Measurements from ENCODE around the gene DRC1.

DNA sequence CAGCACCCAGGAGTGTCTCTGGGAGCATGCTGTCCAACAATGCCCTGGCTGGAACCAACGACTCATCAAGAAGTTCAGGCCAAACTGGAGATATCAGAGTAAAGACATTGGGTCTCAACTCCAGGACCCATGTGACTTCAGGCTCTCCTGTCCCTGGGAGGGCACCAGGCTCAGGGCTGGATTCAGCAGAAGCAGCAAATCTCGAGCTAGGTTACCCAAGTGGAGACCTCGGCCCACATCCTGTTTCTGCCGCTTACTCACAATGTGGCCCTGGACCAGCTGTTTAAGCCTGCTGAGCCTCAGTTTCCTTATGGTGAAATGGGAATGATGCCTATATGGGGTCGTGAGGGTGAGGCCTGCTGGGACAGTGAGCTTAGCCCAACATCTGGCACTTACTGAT, 85.5 kb downstream of the DRC1 start:
- TF ChIP-seq EZH2 (IDR thresholded peaks at IDR 0.05; ENCODE audit: low read length, missing control alignments) = no peak
- TF ChIP-seq, protein P1, sequence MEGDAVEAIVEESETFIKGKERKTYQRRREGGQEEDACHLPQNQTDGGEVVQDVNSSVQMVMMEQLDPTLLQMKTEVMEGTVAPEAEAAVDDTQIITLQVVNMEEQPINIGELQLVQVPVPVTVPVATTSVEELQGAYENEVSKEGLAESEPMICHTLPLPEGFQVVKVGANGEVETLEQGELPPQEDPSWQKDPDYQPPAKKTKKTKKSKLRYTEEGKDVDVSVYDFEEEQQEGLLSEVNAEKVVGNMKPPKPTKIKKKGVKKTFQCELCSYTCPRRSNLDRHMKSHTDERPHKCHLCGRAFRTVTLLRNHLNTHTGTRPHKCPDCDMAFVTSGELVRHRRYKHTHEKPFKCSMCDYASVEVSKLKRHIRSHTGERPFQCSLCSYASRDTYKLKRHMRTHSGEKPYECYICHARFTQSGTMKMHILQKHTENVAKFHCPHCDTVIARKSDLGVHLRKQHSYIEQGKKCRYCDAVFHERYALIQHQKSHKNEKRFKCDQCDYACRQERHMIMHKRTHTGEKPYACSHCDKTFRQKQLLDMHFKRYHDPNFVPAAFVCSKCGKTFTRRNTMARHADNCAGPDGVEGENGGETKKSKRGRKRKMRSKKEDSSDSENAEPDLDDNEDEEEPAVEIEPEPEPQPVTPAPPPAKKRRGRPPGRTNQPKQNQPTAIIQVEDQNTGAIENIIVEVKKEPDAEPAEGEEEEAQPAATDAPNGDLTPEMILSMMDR (conservative IDR thresholded peaks at IDR 0.05 in 1 of 2, IDR thresholded peaks at IDR 0.05 in 1 of 2; ENCODE audit: low read depth in 1 of 2, low read length in 2 of 2) = no peak
